ES-I3 (cell line): Measurements from ENCODE around the gene TMEM163.

ENCODE experiments used
- H3K36me3 ChIP-seq: 2 replicates; pipeline ENCODE4 v1.6.1; 2013; ENCODE audit warnings: mild to moderate bottlenecking, low read length, control low read depth, moderate library complexity; ENCODE audit not compliant: insufficient read depth
- H3K4me1 ChIP-seq: 2 replicates; pipeline ENCODE4 v1.6.1; 2013; ENCODE audit warnings: mild to moderate bottlenecking, control low read depth, low read length; ENCODE audit not compliant: insufficient read depth
- H3K9ac ChIP-seq: 2 replicates; pipeline ENCODE4 v1.6.1; 2013; ENCODE audit warnings: low read depth, mild to moderate bottlenecking, low read length, moderate library complexity
- H3K9me3 ChIP-seq: 2 replicates; pipeline ENCODE4 v1.6.1; 2013; ENCODE audit warnings: mild to moderate bottlenecking, low read length, moderate library complexity; ENCODE audit not compliant: control insufficient read depth, insufficient read depth

Gene TMEM163

DNA sequence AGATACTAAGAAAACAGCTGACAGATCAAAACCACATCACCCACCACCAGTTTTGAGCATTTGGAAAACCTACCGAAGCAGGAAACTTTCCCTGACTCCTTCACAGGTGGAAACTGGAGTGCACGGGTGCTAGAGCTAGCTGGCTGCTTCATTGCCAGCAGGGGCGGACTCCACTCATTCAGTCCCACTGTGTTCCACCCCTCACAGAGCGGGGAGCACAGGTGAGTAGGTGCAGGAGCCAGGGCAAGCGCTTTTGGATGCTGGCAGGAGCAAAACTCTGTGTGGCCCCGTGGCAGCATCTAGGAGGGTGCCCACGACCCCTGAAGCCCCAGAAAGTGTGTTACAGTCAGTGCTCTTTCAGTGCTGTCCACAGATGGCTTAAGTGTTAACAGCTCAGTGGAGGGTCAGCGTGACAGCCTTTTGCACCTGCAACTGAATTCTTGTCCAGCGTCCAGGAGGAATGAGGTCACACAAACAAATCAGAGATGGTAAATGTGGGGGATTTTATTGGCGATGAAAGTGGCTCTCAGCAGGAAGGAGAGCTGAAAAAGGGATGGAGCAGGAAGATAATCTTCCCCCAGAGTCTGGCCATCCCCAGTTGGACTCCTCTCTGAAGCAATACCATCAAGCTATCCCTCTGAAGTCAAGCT, 71.1 kb downstream of the TMEM163 start:
- Histone ChIP-seq H3K4me1 (no peaks in the 10 kb centered on the region), H3K9ac (no peak overlapping the region), H3K9me3 (no peaks in the 10 kb centered on the region), H3K36me3 (no peaks in the 10 kb centered on the region)

- Histone ChIP-seq H3K4me1 (no peaks in the 10 kb centered on the region), H3K36me3 (no peaks in the 10 kb centered on the region), H3K9me3 (no peaks in the 10 kb centered on the region), H3K9ac (no peak overlapping the region)
Observed at GRCh38 chr2:134642938-134643337, 75.9 kb downstream of the TMEM163 start.

- H3K9me3 ChIP-seq: no peaks in the 10 kb centered on the region
- no peak overlapping the region for H3K9ac ChIP-seq
Observed at GRCh38 chr2:134640494-134640893, 78.3 kb downstream of the TMEM163 start.

GRCh38 chr2:134639265-134639664, 79.5 kb downstream of the TMEM163 start:
- Histone ChIP-seq H3K36me3 (no peaks in the 10 kb centered on the region), H3K9ac (no peak overlapping the region), H3K4me1 (no peaks in the 10 kb centered on the region), H3K9me3 (no peaks in the 10 kb centered on the region)

More at GRCh38 chr2:134640494-134640893, 78.3 kb downstream of the TMEM163 start:
- Histone ChIP-seq H3K36me3 (no peaks in the 10 kb centered on the region), H3K4me1 (no peaks in the 10 kb centered on the region)

- H3K9ac ChIP-seq: no peak overlapping the region
- no peaks in the 10 kb centered on the region for H3K36me3 ChIP-seq
- no peaks in the 10 kb centered on the region for H3K4me1 ChIP-seq
- H3K9me3 ChIP-seq: no peaks in the 10 kb centered on the region
Observed at GRCh38 chr2:134636714-134637113, 82.1 kb downstream of the TMEM163 start.

DNA sequence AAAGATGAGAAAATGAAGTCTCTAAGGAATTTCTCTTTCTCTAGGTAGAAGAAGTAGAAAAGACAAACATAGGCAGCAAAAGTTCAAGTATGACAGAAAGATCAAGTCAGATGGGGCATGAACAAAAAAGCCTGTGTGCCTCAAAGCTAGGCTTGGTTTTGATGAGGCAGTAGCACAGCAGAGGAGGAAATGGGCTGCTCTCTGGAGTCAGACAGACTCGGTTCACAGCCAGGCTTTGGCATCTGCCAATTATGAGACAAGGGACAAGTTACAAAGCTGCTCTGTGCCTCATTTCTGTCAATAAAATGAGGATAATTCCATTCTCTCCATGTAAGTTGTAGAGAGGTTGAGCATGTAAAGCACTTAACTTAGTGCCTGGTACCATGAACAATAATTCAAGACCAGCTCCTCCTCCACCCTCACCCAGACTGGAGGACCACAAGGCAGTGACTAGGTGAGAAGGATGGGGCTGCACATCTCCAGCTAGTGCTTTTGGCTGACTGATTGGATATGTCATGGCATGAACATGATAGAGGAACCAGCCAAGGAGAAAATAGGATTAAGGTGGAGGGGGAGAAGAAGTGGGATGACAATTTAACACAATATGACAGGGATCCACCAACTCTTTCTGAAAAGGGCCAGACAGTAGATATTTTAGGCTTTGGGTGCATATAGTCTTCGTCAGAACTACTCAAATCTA, 84.6 kb downstream of the TMEM163 start:
- Histone ChIP-seq H3K9ac (no peak overlapping the region), H3K9me3 (no peaks in the 10 kb centered on the region), H3K36me3 (no peaks in the 10 kb centered on the region), H3K4me1 (no peaks in the 10 kb centered on the region)

DNA sequence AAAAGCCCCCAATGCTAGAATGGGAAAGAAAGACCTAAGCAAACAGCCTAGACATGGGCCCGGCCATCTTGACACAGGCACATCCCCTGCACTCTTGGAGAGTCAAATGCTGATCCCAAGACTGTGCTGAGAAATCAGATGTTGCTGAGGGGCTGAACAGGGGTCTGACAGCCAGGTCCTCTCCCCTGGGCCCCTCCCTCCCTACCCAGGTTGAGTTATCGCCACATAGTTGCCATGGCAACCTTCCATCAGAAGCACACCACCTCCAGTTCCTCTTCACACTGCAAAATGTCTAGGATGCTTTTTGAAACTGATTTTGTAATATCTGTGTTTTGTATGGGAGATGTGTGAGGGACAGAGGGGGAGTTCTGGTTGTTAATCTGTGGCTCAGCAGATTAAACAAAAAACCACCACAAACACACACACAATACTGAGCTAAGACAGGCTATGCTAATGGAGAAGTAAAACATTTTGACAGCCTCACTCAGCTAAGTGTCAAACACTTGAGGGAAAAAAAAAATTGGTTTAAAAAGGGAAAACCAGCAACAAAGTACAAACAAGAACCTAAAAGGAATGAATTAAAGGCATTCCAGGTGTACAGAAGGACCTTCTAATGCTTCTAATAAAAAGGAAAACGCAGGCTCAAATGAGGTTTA, 88.2 kb downstream of the TMEM163 start:
- H3K9me3 ChIP-seq: no peaks in the 10 kb centered on the region
- H3K4me1 ChIP-seq: no peaks in the 10 kb centered on the region
- H3K36me3 ChIP-seq: no peaks in the 10 kb centered on the region
- H3K9ac ChIP-seq: no peak overlapping the region

DNA sequence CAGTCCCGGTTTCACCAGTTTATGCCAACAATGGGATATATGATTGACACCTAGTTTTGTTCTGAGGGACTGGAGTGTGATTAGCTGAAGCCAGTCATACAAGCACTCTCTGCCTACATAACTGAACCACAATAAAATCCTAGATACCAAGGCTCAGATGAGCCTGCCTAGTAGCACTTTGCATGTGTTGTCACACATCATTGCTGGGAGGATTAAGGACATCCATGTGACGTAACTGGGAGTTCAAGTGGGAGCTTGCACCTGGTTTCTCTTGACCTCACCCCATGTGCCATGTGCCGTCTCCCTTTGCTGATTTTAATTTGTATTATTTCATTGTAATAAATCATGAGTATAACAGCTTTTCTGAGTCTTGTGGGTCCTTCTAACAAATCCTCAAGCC, 90.3 kb downstream of the TMEM163 start:
- H3K4me1 ChIP-seq: no peaks in the 10 kb centered on the region
- no peak overlapping the region for H3K9ac ChIP-seq
- no peaks in the 10 kb centered on the region for H3K36me3 ChIP-seq
- no peaks in the 10 kb centered on the region for H3K9me3 ChIP-seq

DNA sequence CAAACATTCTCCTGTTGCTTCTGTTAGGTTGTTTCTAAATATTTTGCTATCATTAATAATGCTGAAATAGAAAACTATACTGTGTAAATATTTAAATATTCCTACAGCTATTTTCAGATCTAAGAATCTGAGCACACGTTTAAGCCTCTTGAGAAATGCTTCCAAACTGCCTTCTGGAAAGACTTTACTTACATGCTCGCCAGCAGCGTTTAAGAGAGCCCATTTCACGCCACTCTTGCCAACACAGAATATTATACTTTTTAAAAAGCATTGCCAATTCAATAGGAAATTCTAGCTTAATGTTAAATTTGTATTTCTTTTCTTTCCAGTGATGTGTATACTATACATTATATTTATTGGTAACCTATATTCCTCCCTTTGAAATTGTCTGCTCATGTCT, 92.0 kb downstream of the TMEM163 start:
- no peaks in the 10 kb centered on the region for H3K9me3 ChIP-seq
- no peaks in the 10 kb centered on the region for H3K4me1 ChIP-seq
- H3K36me3 ChIP-seq: no peaks in the 10 kb centered on the region
- no peak overlapping the region for H3K9ac ChIP-seq

DNA sequence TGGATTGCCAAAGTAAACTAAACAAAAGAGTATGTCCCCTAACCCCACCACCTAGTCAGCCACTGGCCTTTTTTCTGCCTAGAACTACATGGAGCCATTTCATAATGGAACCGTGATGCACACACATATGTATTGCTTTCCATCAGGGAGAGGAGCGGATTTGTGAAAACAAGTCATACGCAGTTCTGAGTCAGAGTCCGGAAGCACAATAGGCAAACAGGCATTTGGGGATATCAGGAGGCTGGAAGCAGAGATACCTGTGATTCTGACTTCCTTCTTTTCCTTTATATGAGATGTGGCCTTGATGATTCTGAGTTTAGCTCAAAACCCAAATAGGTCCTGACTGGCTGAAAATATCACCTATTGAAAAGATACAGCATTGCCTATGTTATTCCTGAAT, 93.5 kb downstream of the TMEM163 start:
- no peaks in the 10 kb centered on the region for H3K9me3 ChIP-seq
- no peaks in the 10 kb centered on the region for H3K36me3 ChIP-seq
- no peaks in the 10 kb centered on the region for H3K4me1 ChIP-seq
- no peak overlapping the region for H3K9ac ChIP-seq

GRCh38 chr2:134623796-134624195, 95.0 kb downstream of the TMEM163 start:
- no peaks in the 10 kb centered on the region for H3K36me3 ChIP-seq
- no peak overlapping the region for H3K9ac ChIP-seq
- H3K4me1 ChIP-seq: no peaks in the 10 kb centered on the region
- H3K9me3 ChIP-seq: peaks cover 4% of the 10 kb centered on the region; the same call in 1 of the 2 replicates

- no peaks in the 10 kb centered on the region for H3K4me1 ChIP-seq
- no peaks in the 10 kb centered on the region for H3K36me3 ChIP-seq
- H3K9me3 ChIP-seq: peaks cover 4% of the 10 kb centered on the region; the same call in 1 of the 2 replicates
- H3K9ac ChIP-seq: no peak overlapping the region
Observed at GRCh38 chr2:134623046-134623445, 95.8 kb downstream of the TMEM163 start.

- peaks cover 4% of the 10 kb centered on the region; the same call in 1 of the 2 replicates for H3K9me3 ChIP-seq
- H3K36me3 ChIP-seq: no peaks in the 10 kb centered on the region
- H3K4me1 ChIP-seq: no peaks in the 10 kb centered on the region
- no peak overlapping the region for H3K9ac ChIP-seq
Observed at GRCh38 chr2:134621939-134622705, 96.7 kb downstream of the TMEM163 start.

DNA sequence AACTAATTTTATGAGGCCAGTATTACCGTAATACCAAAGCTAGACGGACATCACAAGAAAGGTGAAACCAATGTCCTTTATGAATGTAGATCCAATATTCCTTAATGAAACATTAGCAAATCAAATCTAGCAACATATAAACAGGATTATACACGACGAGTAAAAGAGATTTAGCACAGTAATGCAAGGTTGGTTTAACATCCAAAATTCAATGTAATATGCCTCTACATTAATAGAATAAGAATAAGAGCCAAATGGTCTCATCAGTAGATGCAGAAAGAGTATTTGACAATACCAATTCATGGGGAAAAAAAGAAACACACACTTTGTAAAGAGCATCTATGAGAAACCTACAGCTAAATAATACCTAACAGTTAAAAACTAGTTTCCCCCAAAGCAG, 99.5 kb downstream of the TMEM163 start:
- Histone ChIP-seq H3K36me3 (no peaks in the 10 kb centered on the region), H3K9ac (no peak overlapping the region), H3K9me3 (peaks cover 4% of the 10 kb centered on the region; the same call in 1 of the 2 replicates), H3K4me1 (no peaks in the 10 kb centered on the region)
